ENCODE data around the gene C14orf93.
A peak's percentile ranks its signal among the peaks of the same experiment; 100 is the strongest.

C14orf93 gene

DNA sequence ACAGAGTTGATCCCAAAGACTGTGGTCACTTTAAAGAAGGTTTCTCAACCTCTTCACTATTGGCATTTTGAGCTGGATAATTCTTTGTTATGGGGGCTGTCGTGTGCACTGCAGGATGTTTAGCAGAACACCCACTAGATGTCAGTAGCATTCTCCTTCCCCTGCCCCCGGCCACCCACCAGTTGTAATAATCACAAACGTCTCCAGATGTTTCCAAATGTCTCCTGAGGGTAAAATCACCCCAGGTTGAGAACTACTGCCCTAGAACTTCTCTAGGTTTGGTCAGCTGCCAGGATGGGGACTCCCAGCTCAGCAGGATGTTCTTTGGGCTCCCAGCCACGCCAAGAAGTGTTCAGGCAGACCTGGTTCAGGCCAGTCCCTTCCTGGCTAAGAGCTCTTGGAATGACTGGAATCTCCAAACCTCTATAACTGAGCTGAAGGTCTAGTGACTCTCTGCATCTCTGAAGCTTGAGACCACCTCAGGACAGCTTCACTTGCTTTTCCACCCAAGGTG is 15.1 kb downstream of the C14orf93 start:
- peak; percentile 53 for DNase-seq (ENCODE audit: low spot score)

DNA sequence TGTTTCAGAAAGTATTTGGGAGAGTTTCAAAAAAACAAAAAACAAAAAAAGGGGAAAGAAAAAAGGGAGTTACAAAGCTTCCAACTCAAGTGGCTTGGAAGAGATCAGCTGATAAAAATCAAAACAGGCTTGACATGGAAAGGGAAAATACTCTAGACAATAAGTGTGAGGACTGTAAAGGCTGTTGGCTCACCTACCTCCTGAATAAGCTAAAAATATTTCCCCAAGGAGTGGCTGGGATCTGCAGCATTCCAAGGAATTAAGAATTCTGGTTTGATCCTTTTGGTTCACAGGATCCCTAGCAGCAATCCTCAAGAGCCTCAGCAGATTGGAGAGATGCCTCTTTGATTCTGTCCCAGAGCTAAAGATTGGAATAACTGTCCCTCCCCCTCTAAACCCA is 16.4 kb downstream of the C14orf93 start:
- DNase-seq (ENCODE audit: low spot score), result no peak

- no peak for DNase-seq (ENCODE audit: low spot score)
Observed at GRCh38 chr14:22991852-22992251, 18.1 kb downstream of the C14orf93 start.

GRCh38 chr14:22987291-22987690 is 22.7 kb downstream of the C14orf93 start:
- no peak for DNase-seq (ENCODE audit: low spot score)

- peak; percentile 94 for DNase-seq (ENCODE audit: low spot score)
Observed at GRCh38 chr14:22986508-22987054, 23.4 kb downstream of the C14orf93 start.

DNA sequence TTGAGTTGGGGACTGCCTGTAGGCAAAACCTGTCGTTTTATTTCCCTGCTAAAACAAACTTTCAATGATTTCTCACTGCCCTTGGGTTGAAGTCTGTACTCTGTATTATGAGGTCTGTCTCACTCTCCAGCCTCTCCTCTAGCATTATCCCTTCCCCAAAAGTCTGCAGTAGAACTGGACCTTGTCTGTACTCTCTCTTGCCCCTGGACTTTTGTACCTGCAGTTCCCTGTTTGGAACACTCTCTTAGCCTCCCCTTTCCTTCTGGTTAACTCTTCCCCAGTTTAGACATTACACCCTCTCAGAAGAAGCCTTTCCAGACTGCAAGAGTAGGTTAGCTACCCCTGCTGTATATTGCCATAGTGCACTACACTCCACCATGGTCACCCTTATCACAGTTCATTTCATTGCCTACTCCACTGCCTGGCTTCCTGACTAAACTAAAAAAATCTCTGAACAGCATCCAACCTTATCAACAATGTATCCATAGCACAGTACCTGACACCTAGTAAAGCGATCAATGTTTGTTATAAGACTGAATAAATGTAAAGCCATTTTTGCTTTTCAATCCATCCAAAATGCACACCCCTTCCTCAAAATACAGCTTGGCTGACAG is 23.9 kb downstream of the C14orf93 start:
- no peak for DNase-seq (ENCODE audit: low spot score)

GRCh38 chr14:22984959-22985658 is 24.8 kb downstream of the C14orf93 start:
- DNase-seq (ENCODE audit: low spot score), result no peak

DNA sequence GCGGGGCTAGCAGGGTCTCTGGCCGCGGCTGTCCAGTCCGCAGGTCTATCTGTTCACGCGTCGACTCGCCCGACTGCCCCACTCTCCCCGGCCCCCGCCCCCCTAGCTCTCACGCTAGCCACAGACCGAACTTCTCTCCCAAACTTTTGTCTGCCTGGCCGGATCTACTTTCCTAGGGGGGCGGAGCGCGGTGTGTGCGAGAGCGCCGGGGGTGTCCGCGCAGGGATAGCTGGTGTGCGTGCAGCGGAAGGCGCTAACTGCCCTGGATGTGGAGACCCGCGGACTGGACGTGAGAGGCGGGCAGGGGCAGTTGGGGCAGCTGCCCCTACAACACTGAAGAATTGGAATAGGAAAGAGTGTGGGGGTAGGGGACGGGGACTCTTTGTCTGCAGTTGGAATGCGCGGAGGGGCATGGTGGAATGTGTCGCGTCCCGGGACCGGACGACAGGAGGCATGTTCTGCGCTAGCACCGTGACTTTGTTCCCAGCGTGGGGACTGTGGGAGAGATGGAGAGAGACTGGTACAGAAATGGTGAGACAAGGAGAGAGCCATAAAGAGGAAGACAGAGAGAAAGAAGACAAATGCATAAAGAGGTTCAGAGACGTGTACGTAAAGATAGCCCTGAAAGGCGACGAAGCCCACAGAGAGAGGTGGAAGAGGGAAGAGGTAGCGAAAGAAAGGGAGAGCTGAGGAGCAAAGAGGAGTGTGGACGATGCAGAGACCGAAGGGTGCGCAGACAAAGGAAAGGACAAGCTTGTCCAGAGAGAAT is 27.3 kb downstream of the C14orf93 start, which contains the start of gene AJUBA:
Gene AJUBA (minus strand): TSS at position 75 of the 769 bp plus-strand sequence. CDS start 285 bp downstream, outside the sequence.
- peak; percentile 43 for DNase-seq (ENCODE audit: low spot score)

- no peak for DNase-seq (ENCODE audit: low spot score)
Observed at GRCh38 chr14:22981876-22982476, 28.0 kb downstream of the C14orf93 start.

DNA sequence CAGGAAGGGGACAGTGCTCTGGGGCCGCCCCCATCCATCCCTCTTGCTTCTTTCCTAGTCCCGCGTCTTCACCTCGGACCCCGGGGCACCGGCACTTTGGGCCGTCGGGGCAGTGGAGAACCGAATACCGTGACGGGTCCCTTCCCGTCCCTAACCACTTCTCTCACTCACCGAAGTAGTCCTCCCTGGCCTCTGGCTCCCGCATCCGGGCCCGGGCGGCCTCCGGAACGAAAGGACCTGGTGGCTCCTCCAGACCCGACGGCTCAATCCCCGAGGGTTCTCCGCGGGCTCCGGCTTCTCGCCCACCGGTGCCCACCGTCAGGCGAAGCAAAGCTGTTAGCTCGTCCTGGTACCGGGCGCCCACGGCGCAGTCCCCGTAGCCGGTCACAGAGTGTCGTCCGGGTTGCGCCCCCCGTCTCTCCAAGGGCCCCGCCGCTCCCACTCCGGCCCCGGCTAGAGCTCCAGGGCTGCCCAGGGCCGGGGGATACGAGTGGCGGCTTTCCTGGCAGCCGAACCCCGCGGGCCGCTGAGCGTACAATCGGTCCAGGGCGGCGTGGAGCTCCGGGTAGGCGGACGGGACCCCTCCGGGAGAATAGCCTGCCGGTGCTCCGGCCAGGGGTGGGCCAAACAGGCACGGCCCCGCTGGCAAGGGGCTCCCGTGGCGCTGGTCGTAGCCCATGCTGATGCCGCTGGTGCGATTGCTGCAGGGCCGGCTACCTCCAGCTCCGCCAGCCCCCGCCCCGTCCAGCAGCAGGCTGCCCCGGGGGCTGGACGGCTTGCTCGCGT is 28.7 kb downstream of the C14orf93 start:
- DNase-seq (ENCODE audit: low spot score), result no peak

DNA sequence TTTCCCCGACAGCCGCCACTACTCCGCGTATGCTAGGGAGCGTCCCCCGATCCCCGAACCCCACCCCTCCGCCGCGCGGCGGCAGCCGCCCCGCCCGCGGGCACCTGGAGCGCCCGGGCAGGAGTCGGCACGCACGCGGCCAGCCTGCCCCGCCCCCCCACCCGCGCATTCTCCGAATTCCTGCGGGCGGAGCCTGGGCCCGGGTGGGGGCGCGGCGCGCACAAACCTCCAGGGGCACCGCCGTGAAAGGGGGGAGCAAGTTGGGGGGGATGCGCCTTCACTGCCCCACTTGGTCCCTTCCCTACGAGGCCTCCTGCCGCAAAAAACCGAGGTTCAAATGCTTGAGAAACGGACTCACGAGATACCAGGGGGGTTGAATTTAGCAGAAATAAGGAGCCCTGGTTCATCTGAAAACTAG is 29.3 kb downstream of the C14orf93 start:
- no peak for DNase-seq (ENCODE audit: low spot score)

- DNase-seq (ENCODE audit: low spot score), result no peak
Observed at GRCh38 chr14:22979748-22980392, 30.1 kb downstream of the C14orf93 start.

GRCh38 chr14:22978981-22979671 is 30.8 kb downstream of the C14orf93 start:
- DNase-seq (ENCODE audit: low spot score), result no peak

GRCh38 chr14:22978487-22978837 is 31.5 kb downstream of the C14orf93 start:
- DNase-seq (ENCODE audit: low spot score), result no peak

DNA sequence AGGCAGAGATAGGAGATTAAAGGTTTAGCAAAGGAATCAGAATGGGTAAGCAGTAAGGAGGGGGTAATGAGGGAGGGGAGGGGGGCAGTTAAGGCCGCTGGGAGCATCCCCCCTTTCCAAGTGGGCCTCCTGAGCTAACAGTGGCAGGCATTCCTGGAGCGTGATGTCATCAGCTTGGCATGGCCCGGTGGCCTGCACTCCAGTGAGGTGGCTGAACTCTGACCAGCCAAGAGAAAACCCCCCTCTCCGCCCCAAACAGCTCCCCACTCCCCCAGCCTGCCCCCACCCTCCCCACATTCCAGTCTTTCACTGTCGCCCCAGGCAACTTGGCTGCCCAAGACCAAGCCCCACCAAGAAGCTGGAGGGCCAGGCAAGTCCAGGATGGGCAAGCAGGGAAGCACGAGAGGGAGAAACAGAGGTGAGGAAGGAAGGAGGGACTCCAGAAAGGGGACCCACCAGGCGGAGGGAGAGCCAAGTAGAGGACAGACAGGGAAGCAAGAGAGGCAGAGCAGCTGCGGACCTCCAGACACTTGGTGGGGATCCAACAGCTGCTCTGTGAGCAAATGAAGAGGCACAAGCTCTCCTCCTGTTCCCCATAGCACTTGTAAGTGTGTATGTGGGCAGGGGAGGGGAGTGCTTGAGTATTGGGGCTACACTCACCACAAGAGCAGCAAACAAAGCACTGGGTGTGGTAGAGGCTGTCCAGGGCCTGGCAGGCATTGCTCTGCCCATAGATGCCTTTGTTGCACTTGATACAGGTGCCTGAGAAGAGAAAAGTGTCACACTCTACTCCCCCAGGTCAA is 32.1 kb downstream of the C14orf93 start:
- peak; percentile 40 for DNase-seq (ENCODE audit: low spot score)

GRCh38 chr14:22977434-22977683 is 32.6 kb downstream of the C14orf93 start:
- no peak for DNase-seq (ENCODE audit: low spot score)

DNA sequence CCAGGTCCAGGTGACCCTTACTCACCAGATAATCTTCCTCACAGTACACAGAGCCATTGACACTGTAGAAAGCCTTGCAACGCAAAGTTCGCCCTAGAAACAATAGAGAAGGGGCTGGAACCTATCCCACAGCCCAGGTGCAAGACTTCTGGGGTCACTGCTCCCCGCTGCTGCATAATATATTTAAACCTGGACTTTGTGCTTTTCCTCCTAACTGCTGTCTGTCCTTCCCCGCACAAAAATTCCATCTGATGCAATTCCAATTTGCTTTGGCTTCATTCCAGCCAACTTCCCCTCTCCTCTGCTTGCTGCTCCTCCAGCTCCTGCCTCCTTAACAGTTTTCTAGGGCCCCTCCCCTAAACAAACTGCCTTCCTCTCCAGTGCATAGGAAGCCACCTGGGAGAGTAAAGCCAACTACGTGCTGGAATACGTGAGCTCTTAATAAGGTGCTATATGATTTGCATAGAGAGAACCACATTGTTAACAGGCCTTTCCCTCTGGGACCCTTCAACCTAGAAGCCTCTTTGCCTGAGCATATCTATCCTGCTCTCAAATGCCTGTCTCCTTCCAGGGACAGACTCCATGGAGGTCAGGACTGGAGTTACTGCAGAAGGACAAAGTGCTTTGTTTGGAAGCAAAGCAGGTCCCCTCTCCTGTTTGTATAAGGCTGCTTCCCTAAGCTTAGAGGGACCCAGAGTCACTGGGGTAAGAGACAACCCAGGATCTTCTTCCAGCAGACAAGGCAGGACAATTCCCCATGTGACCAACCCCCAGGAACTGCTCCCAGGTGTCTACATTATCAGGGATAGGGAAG is 33.1 kb downstream of the C14orf93 start:
- no peak for DNase-seq (ENCODE audit: low spot score)

DNA sequence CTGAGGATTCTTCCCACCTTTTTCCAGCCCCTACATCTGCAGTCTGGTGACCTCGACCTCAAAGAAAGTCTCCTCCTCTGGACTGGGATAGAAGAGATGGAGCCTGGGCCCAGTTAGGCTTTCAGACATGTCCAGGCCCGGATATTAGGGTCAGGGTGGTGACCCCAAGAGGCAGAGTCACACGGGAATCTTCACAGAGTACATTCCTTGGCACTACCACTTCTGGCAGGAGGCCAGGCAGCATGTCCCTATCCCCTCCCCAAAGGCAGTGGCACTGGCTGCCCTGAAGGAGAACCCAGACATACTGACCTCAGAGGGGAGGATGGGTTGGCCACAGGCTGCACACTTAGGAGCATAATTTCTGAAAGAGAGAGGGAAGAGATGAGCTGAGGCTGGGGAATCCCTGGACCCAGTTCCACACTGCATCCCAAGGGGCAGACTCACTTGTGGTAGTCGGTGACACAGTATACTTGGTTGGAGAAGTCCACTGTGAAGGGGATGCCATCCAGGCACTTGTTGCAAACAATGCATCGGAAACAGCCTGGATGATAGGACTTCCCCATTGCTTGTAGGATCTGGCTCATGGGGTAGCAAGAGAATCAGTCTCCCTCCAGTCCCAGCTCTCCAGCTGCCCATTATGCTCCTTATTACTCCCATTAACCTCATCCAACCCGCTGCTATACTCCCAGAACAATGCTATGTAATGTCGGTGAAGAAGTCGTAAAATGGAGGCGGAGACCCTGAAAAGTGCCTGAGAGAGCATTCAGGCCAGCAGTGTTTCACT is 35.2 kb downstream of the C14orf93 start:
- no peak for DNase-seq (ENCODE audit: low spot score)

Data from cerebellar cortex (tissue), 1 donor.